HepG2 (cell line): Measurements from ENCODE around the gene ADGRL1. TPM values are rescaled to one million over a fixed set of nuclear protein-coding genes. Genes with fewer than 3 reads are reported as not detected.
"Not testable (repeated sequence)": the region's sequence is repeated elsewhere in the genome, so short reads cannot be mapped to it uniquely, and the experiment has no call there.

ENCODE experiments used
- ATAC-seq: fragments of 200-7000 bp; cut with Tn5 transposase; 3 replicates; pipeline ENCODE4 v1.9.1; 2020; ENCODE audit warnings: mild to moderate bottlenecking, moderate library complexity
- BruUV-seq: library from RNA; stranded (reverse); fragments of 400-500 nt; replicated peaks from 2 replicates; lab custom pipeline; 2021; lab: Mats Ljungman, UMichigan
- CTCF ChIA-PET: fragments of 300-600 bp; formaldehyde crosslinking; extraction: SDS; loops from one replicate; lab custom pipeline; 2021; ENCODE audit warnings: low total read pairs, inconsistent platforms, low intra/inter-chr PET ratio; lab: Yijun Ruan, JAX
- POLR2A ChIA-PET: fragments of 350-600 bp; sonication (Branson Sonifier 250); formaldehyde crosslinking; loops from one replicate; lab custom pipeline; 2020; ENCODE audit warnings: antibody characterized with exemption, inconsistent platforms; lab: Yijun Ruan, JAX
- DNase-seq: peaks from one replicate; pipeline ENCODE4 v3.0.0-alpha.2; 2015; ENCODE audit warnings: low spot score
- FAIRE-seq: peaks from 3 replicates; lab custom pipeline; 2011; peaks lifted over from hg19 to GRCh38; lab: Jason Lieb, UNC
- H2AFZ ChIP-seq: one replicate; pipeline ENCODE4 v1.6.1; 2011; ENCODE audit warnings: low read length, inconsistent platforms
- H3K27ac ChIP-seq: fragments of 300-600 bp; 3 replicates; pipeline ENCODE4 v1.8.0; 2011; ENCODE audit warnings: mixed run types, mild to moderate bottlenecking, mixed read lengths, low read length, inconsistent platforms; ENCODE audit not compliant: insufficient read depth; ENCODE audit errors: extremely low read length
- H3K27me3 ChIP-seq, 2 experiments: fragments of 200-600 bp in 1 of 2; 2 replicates in 1 of 2; 3 replicates in 1 of 2; pipeline versions ENCODE4 v1.6.0 to v1.8.0; 2011; ENCODE audit warnings: low read length in 2 of 2, mild to moderate bottlenecking in 2 of 2, moderate library complexity in 2 of 2, inconsistent platforms in 1 of 2; ENCODE audit not compliant: insufficient read depth in 2 of 2, control insufficient read depth in 1 of 2
- H3K36me3 ChIP-seq, 2 experiments: fragments of 200-600 bp in 1 of 2; replicated peaks in 1 of 2; 2 replicates in 1 of 2; 3 replicates in 1 of 2; pipeline versions ENCODE4 v1.5.1 to v1.8.0; 2011; ENCODE audit warnings: low read length in 2 of 2, inconsistent platforms in 1 of 2; ENCODE audit not compliant: insufficient read depth in 2 of 2, control insufficient read depth in 1 of 2
- H3K4me1 ChIP-seq: 2 replicates; pipeline ENCODE4 v1.5.1; 2012; ENCODE audit warnings: low read length, inconsistent platforms; ENCODE audit not compliant: insufficient read depth
- H3K4me2 ChIP-seq: 2 replicates; pipeline ENCODE4 v1.6.0; 2011; ENCODE audit warnings: low read depth, low read length, inconsistent platforms
- H3K4me3 ChIP-seq, 3 experiments: fragments of 200-600 bp in 1 of 3; sonication (generic), shearing (Covaris generic) in 1 of 3; replicated peaks in 1 of 3; 2 replicates each; pipeline ENCODE4 v1.5.1; 2011 to 2016; ENCODE audit warnings: low read length in 3 of 3, inconsistent platforms in 2 of 3, low read depth in 2 of 3, mild to moderate bottlenecking in 2 of 3, control low read depth in 1 of 3, mixed read lengths in 1 of 3; ENCODE audit not compliant: insufficient read depth in 1 of 3
- H3K79me2 ChIP-seq: one replicate; pipeline ENCODE4 v1.6.1; 2011; ENCODE audit warnings: low read length, inconsistent platforms; ENCODE audit not compliant: insufficient read depth
- H3K9ac ChIP-seq: 2 replicates; pipeline ENCODE4 v1.6.0; 2011; ENCODE audit warnings: mild to moderate bottlenecking, low read depth, low read length, inconsistent platforms; ENCODE audit not compliant: insufficient read depth
- H3K9me3 ChIP-seq: 2 replicates; pipeline ENCODE4 v1.5.1; 2012; ENCODE audit warnings: mild to moderate bottlenecking, low read length
- H4K20me1 ChIP-seq: 2 replicates; pipeline ENCODE4 v1.6.0; 2011; ENCODE audit warnings: inconsistent platforms, mild to moderate bottlenecking, low read length, moderate library complexity; ENCODE audit not compliant: insufficient read depth
- WGBS: methylation state at CpG from one replicate; pipeline ENCODE4 v1.1.6; 2017; ENCODE audit warnings: low lambda C conversion rate; 5-methylcytosine and 5-hydroxymethylcytosine counted together
- in situ Hi-C: cut with HindIII; loops from 2 replicates; pipeline ENCODE4 v1.10.0; 2017; ENCODE audit warnings: low pct_unique_long_range_greater_than_20kb; ENCODE audit not compliant: extremely low pct_ligation_motif_present
- intact Hi-C: fragments of 100-400 bp; cut with micrococcal nuclease; formaldehyde crosslinking; loops from one replicate; pipeline ENCODE4 v1.10.0; 2022; ENCODE audit not compliant: unreplicated experiment
- polyA plus RNA-seq, 8 experiments: library from polyadenylated mRNA; depleted of rRNA in 3 of 8; stranded (reverse) in 7 of 8; unstranded in 1 of 8; fragments of >200 nt; fragmentation: Illumina TruSeq in 4 of 8; extraction: Trizol in 4 of 8; gene quantifications; 2 replicates each; pipeline versions ENCODE4 v1.2.1 to v1.2.3, GENCODE V29; 2011 to 2016; ENCODE audit warnings: low read depth in 4 of 8, missing spikeins in 1 of 8, mixed read lengths in 1 of 8; ENCODE audit not compliant: insufficient read depth in 1 of 8
- total RNA-seq, 5 experiments: library from RNA; depleted of rRNA; stranded (reverse); fragments of >200 nt; fragmentation: Illumina TruSeq; extraction: Trizol; gene quantifications; 2 replicates each; pipeline ENCODE4 v1.2.3, GENCODE V29; 2016; ENCODE audit warnings: low read depth in 1 of 5

The ADGRL1 gene
- total and polyA plus RNA-seq, 2 of the 13 experiments (the other 11 are each of a cell fraction or from before 2014, with no cell fraction given): 0.49 to 1.7 TPM

DNA sequence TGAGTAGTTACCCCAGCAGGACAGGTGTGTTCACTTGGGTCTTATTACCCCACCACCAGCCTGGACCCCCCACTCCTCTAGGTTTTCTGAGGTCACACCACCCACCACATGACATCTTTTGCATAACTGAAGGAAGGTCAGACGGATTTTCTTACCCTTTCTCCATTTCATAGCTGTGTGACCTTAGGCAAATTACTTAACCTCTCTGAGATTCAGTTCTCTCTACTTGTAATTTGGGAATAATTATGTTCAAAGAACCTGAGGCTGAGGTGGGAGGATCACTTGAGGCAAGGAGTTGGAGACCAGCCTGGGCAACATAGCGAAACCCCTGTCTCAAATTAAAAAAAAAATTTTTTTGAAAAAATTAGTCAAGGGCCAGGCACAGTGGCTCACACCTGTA, 43.9 kb upstream of the ADGRL1 start:
- POLR2A ChIA-PET, intact Hi-C loops, DNase-seq, in situ Hi-C loops, H3K79me2 ChIP-seq, H3K4me3 ChIP-seq, CTCF ChIA-PET, H2AFZ ChIP-seq, H3K4me2 ChIP-seq, H3K9ac ChIP-seq, BruUV-seq, H3K4me1 ChIP-seq, H4K20me1 ChIP-seq, H3K27ac ChIP-seq, H3K27me3 ChIP-seq, ATAC-seq, FAIRE-seq, H3K9me3 ChIP-seq, H3K36me3 ChIP-seq: not testable (repeated sequence)
- 47% methylated on average over 2 of the region's 2 CpGs for WGBS

DNA sequence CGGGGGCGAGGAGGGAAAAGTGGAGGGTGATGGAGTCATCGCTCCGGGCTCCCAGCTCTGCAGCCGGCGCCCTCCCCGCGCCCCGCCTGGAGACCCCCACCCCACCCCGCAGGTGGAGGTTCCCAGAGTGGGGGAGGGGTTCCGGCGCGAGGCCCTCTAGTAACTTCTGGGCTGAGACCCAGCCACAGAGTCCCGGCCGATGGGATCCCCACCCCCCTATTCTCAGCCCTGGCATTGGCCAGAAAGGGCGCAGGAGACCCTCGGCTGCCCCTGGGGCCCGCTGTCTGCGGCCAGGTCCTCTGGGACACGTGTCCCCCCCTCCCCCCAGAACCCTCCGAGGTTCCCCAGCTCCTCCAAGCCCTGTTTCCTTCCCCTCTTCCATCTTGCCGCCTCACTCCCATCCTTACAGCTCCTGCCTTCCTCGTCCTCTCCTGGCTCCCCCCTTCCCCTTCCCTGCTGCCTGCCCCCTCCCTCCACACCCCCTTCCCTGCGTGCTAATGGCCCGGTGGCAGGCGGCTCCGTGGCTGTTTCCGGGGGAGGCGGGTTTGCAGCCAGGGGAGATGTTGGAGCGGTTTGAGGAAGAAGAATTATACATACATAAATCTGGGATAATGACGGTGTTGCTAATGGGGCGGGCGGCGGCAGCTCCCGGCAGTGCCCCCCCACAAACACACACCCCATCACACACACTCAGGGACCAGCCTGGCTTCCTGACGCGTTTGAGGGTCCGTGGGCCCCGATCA, 43.2 kb upstream of the ADGRL1 start:
- DNase-seq, H3K79me2 ChIP-seq, H3K36me3 ChIP-seq, H3K4me1 ChIP-seq, H3K9me3 ChIP-seq, in situ Hi-C loops, POLR2A ChIA-PET, H3K27ac ChIP-seq, BruUV-seq, H3K4me2 ChIP-seq, H4K20me1 ChIP-seq, H3K27me3 ChIP-seq, H2AFZ ChIP-seq, FAIRE-seq, intact Hi-C loops, CTCF ChIA-PET, ATAC-seq, H3K4me3 ChIP-seq, H3K9ac ChIP-seq: not testable (repeated sequence)
- 17% methylated on average over 22 of the region's 39 CpGs for WGBS
